A673 (cell line): ENCODE results near the gene PRKCH. TPM values are rescaled to one million over a fixed set of nuclear protein-coding genes. Genes with fewer than 3 reads are reported as not detected.

ENCODE experiments used
- BruUV-seq: library from RNA; stranded (reverse); fragments of 400-500 nt; replicated peaks from 2 replicates; lab custom pipeline; 2021; lab: Mats Ljungman, UMichigan
- CTCF ChIA-PET: fragments of 300-600 bp; sonication (Branson Sonifier 250); formaldehyde crosslinking; loops from one replicate; lab custom pipeline; 2022; ENCODE audit warnings: antibody characterized with exemption; lab: Charles Lee
- POLR2A ChIA-PET: fragments of 300-600 bp; sonication (Branson Sonifier 250); formaldehyde crosslinking; loops from one replicate; lab custom pipeline; 2022; ENCODE audit warnings: antibody characterized with exemption; ENCODE audit not compliant: low non-redundant PET; lab: Charles Lee
- DNase-seq: peaks from one replicate; pipeline ENCODE4 v3.0.0-alpha.2; 2015; ENCODE audit warnings: low spot score
- H3K27ac ChIP-seq: fragments of 200-600 bp; sonication (generic); 2 replicates; pipeline ENCODE4 v1.5.1; 2016; ENCODE audit warnings: mixed run types, low read depth, mild to moderate bottlenecking, mixed read lengths, antibody characterized with exemption, low read length; ENCODE audit not compliant: poor library complexity, severe bottlenecking
- H3K27me3 ChIP-seq: fragments of 200-600 bp; sonication (generic); replicated peaks from 2 replicates; pipeline ENCODE4 v1.6.1; 2017; ENCODE audit warnings: mixed run types, low read depth, mild to moderate bottlenecking, mixed read lengths, antibody characterized with exemption, low read length; ENCODE audit not compliant: insufficient read depth, poor library complexity
- H3K36me3 ChIP-seq: fragments of 200-600 bp; sonication (generic); 2 replicates; pipeline ENCODE4 v1.6.1; 2016; ENCODE audit warnings: mixed run types, mild to moderate bottlenecking, mixed read lengths, antibody characterized with exemption, low read length; ENCODE audit not compliant: insufficient read depth, poor library complexity, severe bottlenecking
- H3K4me1 ChIP-seq: fragments of 200-600 bp; sonication (generic); 2 replicates; pipeline ENCODE4 v1.6.1; 2017; ENCODE audit warnings: mixed run types, mild to moderate bottlenecking, mixed read lengths, antibody characterized with exemption, low read length; ENCODE audit not compliant: insufficient read depth, poor library complexity, severe bottlenecking
- H3K4me3 ChIP-seq: fragments of 200-600 bp; sonication (generic); 2 replicates; pipeline ENCODE4 v1.5.1; 2016; ENCODE audit warnings: low read depth, mixed run types, mild to moderate bottlenecking, mixed read lengths, low read length; ENCODE audit not compliant: poor library complexity, severe bottlenecking
- H3K9me3 ChIP-seq: fragments of 200-600 bp; sonication (generic); 2 replicates; pipeline ENCODE4 v1.6.1; 2016; ENCODE audit warnings: mixed run types, low read depth, mild to moderate bottlenecking, mixed read lengths, antibody characterized with exemption, low read length; ENCODE audit not compliant: poor library complexity, severe bottlenecking
- EZH2 ChIP-seq: fragments of 200-600 bp; sonication (generic); IDR thresholded peaks from 2 replicates; pipeline ENCODE4 v1.6.1; 2017; ENCODE audit warnings: borderline replicate concordance, low read depth, mild to moderate bottlenecking, mixed read lengths, antibody characterized with exemption, low read length; ENCODE audit not compliant: poor library complexity, severe bottlenecking
- intact Hi-C: fragments of 100-400 bp; cut with micrococcal nuclease; formaldehyde crosslinking; loops from one replicate; pipeline ENCODE4 v1.10.0; 2022; ENCODE audit not compliant: unreplicated experiment
- total RNA-seq: library from RNA; stranded (reverse); gene quantifications from 2 replicates; pipeline ENCODE4 v1.2.3, GENCODE V29; 2021
- TF ChIP-seq, protein P1 (sequence below): fragments of 300-800, 200-600 bp; sonication (generic); conservative IDR thresholded peaks from 2 replicates; pipeline ENCODE4 v1.5.1; 2017; ENCODE audit warnings: low read depth, mild to moderate bottlenecking, antibody characterized with exemption, low read length, moderate library complexity, mixed read lengths

Gene PRKCH
- total RNA-seq, 1 experiment from 2014 or later, result 1.8 TPM

DNA sequence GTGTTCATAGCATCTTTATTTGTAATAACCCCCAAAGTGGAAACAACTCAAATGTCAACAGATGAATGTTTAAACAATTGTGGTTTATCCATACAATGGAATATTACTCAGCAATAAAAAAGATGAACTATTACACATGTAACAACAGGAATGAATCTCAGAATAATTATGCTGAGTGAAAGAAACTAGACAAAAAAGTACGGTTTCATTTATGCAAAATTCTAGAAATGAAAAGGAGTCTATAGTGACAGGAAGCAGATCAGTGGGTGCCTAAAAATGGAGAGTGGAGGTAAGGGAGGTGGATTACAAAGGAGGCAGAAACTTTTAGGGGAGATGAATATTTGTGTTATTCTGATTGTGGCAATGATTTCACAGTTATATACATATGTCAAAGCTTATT, 4.8 kb downstream of the PRKCH start:
- H3K27ac ChIP-seq, result no peak overlapping the region
- intact Hi-C loops, result no loop called here
- CTCF ChIA-PET, result no interaction called here

DNA sequence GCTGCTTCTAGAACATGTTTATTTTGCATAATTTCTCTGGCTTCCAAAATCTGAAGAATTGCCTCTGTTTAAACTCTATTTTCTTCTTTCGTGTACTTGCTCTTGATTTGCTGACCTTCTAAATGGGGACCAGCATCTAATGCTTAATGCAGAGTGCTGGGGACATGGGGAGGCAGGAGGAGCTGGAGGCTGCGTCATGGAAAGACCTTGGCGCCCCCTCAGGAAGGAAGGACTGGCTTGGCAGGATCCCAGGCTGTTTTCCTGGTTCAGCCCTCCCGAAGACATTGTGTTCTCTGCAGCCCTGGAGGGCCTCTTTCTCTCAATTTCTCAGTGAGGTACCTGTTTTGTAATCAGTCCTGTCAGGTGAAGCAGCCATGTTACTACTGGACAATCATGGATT, 5.5 kb downstream of the PRKCH start:
- BruUV-seq, result no TSS peak
- ChIA-PET POLR2A (no interaction called here), CTCF (no interaction called here)
- Histone ChIP-seq H3K4me1 (no peaks in the 10 kb centered on the region), H3K4me3 (no peak overlapping the region), H3K27me3 (peaks cover 24% of the 10 kb centered on the region), H3K9me3 (no peaks in the 10 kb centered on the region), H3K36me3 (no peaks in the 10 kb centered on the region), H3K27ac (no peak overlapping the region)
- DNase-seq, result peak; percentile 22
- TF ChIP-seq, protein P1, sequence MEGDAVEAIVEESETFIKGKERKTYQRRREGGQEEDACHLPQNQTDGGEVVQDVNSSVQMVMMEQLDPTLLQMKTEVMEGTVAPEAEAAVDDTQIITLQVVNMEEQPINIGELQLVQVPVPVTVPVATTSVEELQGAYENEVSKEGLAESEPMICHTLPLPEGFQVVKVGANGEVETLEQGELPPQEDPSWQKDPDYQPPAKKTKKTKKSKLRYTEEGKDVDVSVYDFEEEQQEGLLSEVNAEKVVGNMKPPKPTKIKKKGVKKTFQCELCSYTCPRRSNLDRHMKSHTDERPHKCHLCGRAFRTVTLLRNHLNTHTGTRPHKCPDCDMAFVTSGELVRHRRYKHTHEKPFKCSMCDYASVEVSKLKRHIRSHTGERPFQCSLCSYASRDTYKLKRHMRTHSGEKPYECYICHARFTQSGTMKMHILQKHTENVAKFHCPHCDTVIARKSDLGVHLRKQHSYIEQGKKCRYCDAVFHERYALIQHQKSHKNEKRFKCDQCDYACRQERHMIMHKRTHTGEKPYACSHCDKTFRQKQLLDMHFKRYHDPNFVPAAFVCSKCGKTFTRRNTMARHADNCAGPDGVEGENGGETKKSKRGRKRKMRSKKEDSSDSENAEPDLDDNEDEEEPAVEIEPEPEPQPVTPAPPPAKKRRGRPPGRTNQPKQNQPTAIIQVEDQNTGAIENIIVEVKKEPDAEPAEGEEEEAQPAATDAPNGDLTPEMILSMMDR, result no peak
- no peak for TF ChIP-seq EZH2
- intact Hi-C loops, result no loop called here

More for the DNA sequence above, 4.8 kb downstream of the PRKCH start:
- Histone ChIP-seq H3K27me3 (peaks cover 28% of the 10 kb centered on the region), H3K4me3 (no peak overlapping the region), H3K36me3 (no peaks in the 10 kb centered on the region), H3K9me3 (no peaks in the 10 kb centered on the region), H3K4me1 (no peaks in the 10 kb centered on the region)
- POLR2A ChIA-PET, result no interaction called here
- no peak for DNase-seq
- BruUV-seq, result no TSS peak
- TF ChIP-seq, protein P1, result no peak
- TF ChIP-seq EZH2, result no peak

DNA sequence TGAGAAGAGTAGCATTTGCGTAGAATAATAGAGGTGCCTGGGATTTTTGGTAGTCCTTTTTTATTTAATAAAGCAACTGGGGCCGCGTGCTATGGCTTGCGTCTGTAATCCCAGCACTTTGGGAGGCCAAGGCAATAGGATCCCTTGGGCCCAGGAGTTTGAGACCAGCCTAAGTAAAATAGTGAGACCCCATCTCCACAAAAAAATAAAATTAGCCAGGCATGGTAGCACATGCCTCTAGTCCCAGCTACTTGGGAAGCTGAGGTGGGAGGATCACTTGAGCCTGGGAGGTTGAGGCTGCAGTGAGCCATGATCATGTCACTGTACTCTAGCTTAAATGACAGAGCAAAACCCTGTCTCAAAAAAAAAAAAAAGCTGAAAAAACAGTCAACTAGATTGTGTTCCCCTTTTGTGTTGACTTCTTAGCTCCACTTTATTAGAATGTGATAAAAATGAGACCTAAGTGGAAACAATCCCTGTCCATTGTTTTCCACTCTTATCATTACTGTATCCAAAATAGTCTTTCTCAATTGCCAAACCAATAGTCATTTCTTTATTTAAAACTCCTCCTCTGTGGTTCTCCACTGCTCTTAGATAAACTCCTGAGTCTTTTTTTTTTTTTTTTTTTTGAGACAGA, 7.4 kb downstream of the PRKCH start:
- CTCF ChIA-PET, result no interaction called here
- no peak for DNase-seq
- intact Hi-C loops, result no loop called here

More for the DNA sequence above, 7.4 kb downstream of the PRKCH start:
- POLR2A ChIA-PET, result no interaction called here
- Histone ChIP-seq H3K27ac (no peak overlapping the region), H3K36me3 (no peaks in the 10 kb centered on the region), H3K4me1 (peaks cover 6% of the 10 kb centered on the region), H3K27me3 (peaks cover 5% of the 10 kb centered on the region), H3K4me3 (no peak overlapping the region), H3K9me3 (no peaks in the 10 kb centered on the region)
- TF ChIP-seq, protein P1, result no peak
- TF ChIP-seq EZH2, result no peak
- no TSS peak for BruUV-seq
